GM12878 (cell line): ENCODE data around the gene CNTNAP2. TPM values are rescaled to one million over a fixed set of nuclear protein-coding genes. Genes with fewer than 3 reads are reported as not detected.

Experiments used
- ATAC-seq: fragments of 200-7000 bp; cut with Tn5 transposase; 3 replicates; pipeline ENCODE4 v1.9.1; 2020; ENCODE audit warnings: mild to moderate bottlenecking, moderate library complexity
- BruUV-seq: library from RNA; stranded (reverse); fragments of 400-500 nt; replicated peaks from 2 replicates; lab custom pipeline; 2021; lab: Mats Ljungman, UMichigan
- CTCF ChIA-PET: fragments of 300-600 bp; sonication (Branson Sonifier 250); formaldehyde crosslinking; extraction: SDS; loops from one replicate; lab custom pipeline; 2021; ENCODE audit warnings: inconsistent platforms; lab: Yijun Ruan, JAX
- POLR2A ChIA-PET: fragments of 350-600 bp; formaldehyde crosslinking; extraction: SDS; loops from one replicate; lab custom pipeline; 2021; ENCODE audit warnings: inconsistent platforms; lab: Charles Lee
- RAD21 ChIA-PET: fragments of 300-600 bp; sonication (Branson Sonifier 250); formaldehyde crosslinking; loops from one replicate; lab custom pipeline; 2023; ENCODE audit warnings: antibody characterized with exemption; ENCODE audit not compliant: unreplicated experiment; lab: Charles Lee
- SMC1A ChIA-PET: fragments of 300-600 bp; sonication (Branson Sonifier 250); formaldehyde crosslinking; loops from one replicate; lab custom pipeline; 2023; ENCODE audit not compliant: unreplicated experiment, uncharacterized antibody; lab: Charles Lee
- DNase-seq: peaks from one replicate; pipeline ENCODE4 v3.0.0-alpha.2; 2011; ENCODE audit warnings: low read depth, low spot score
- FAIRE-seq: peaks from 3 replicates; lab custom pipeline; 2011; peaks lifted over from hg19 to GRCh38; lab: Jason Lieb, UNC
- H2AFZ ChIP-seq: 2 replicates; pipeline ENCODE4 v1.6.0; 2011; ENCODE audit warnings: low read depth, low read length, control low read depth; ENCODE audit not compliant: control insufficient read depth
- H3K27ac ChIP-seq: 2 replicates; pipeline ENCODE4 v1.5.1; 2011; ENCODE audit warnings: control low read depth; ENCODE audit not compliant: control insufficient read depth, insufficient read depth
- H3K27me3 ChIP-seq, 2 experiments: replicated peaks in 1 of 2; 2 replicates each; pipeline versions ENCODE4 v1.6.0 to v1.6.1; 2011; ENCODE audit warnings: low read length in 1 of 2; ENCODE audit not compliant: control insufficient read depth in 2 of 2, insufficient read depth in 2 of 2
- H3K36me3 ChIP-seq, 2 experiments: 2 replicates each; pipeline ENCODE4 v1.5.1; 2011; ENCODE audit warnings: low read length in 1 of 2; ENCODE audit not compliant: control insufficient read depth in 2 of 2, insufficient read depth in 2 of 2
- H3K4me1 ChIP-seq: 2 replicates; pipeline ENCODE4 v1.6.1; 2011; ENCODE audit warnings: mild to moderate bottlenecking, low read length, moderate library complexity, mixed read lengths; ENCODE audit not compliant: control insufficient read depth, insufficient read depth
- H3K4me2 ChIP-seq: 2 replicates; pipeline ENCODE4 v1.6.0; 2011; ENCODE audit warnings: control low read depth; ENCODE audit not compliant: control insufficient read depth, insufficient read depth
- H3K4me3 ChIP-seq: fragments of 200-600 bp; sonication (generic); 2 replicates; pipeline ENCODE4 v1.5.1; 2016
- H3K79me2 ChIP-seq: 2 replicates; pipeline ENCODE4 v1.6.0; 2011; ENCODE audit warnings: low read length; ENCODE audit not compliant: control insufficient read depth, insufficient read depth
- H3K9ac ChIP-seq: 2 replicates; pipeline ENCODE4 v1.8.0; 2011; ENCODE audit warnings: low read length, control low read depth, mixed read lengths; ENCODE audit not compliant: control insufficient read depth, insufficient read depth
- H3K9me3 ChIP-seq: replicated peaks from 3 replicates; pipeline ENCODE4 v1.5.1; 2011; ENCODE audit warnings: mild to moderate bottlenecking, low read length; ENCODE audit not compliant: control insufficient read depth, insufficient read depth
- H4K20me1 ChIP-seq: 2 replicates; pipeline ENCODE4 v1.6.0; 2011; ENCODE audit not compliant: control insufficient read depth, insufficient read depth
- CHD1 ChIP-seq: IDR thresholded peaks from 2 replicates; pipeline ENCODE4 v1.6.1; 2012; ENCODE audit warnings: low read depth, low read length, improper control_type of control experiment
- DPF2 ChIP-seq: fragments of 450-650 bp; IDR thresholded peaks from 2 replicates; pipeline ENCODE4 v1.6.1; 2017; ENCODE audit warnings: mild to moderate bottlenecking
- IRF4 ChIP-seq: IDR thresholded peaks from 2 replicates; pipeline ENCODE4 v1.6.1; 2011; ENCODE audit warnings: low read depth, low read length
- NKRF ChIP-seq: fragments of 450-650 bp; conservative IDR thresholded peaks from 2 replicates; pipeline ENCODE4 v1.6.1; 2017; ENCODE audit warnings: mild to moderate bottlenecking, moderate library complexity
- PML ChIP-seq: IDR thresholded peaks from 2 replicates; pipeline ENCODE4 v1.6.1; 2012; ENCODE audit warnings: low read length, inconsistent platforms
- WRNIP1 ChIP-seq: IDR thresholded peaks from 2 replicates; pipeline ENCODE4 v1.6.1; 2011; ENCODE audit warnings: low read depth, low read length, improper control_type of control experiment, borderline replicate concordance
- WGBS: methylation state at CpG from one replicate; pipeline ENCODE4 v1.1.6; 2016; ENCODE audit warnings: low lambda C conversion rate; ENCODE audit not compliant: insufficient replicate concordance, insufficient coverage; ENCODE audit errors: missing lambda C conversion rate; 5-methylcytosine and 5-hydroxymethylcytosine counted together
- in situ Hi-C: fragments of 300-500 bp; cut with MboI; formaldehyde crosslinking; loops from 9 replicates; pipeline ENCODE4 v1.14.3; 2018; ENCODE audit warnings: mixed read lengths
- intact Hi-C: fragments of 100-400 bp; cut with micrococcal nuclease; formaldehyde crosslinking; loops from one replicate; pipeline ENCODE4 v1.14.2; 2022; ENCODE audit not compliant: unreplicated experiment
- polyA plus RNA-seq, 11 experiments: library from polyadenylated mRNA; depleted of rRNA in 4 of 11; unstranded in 6 of 11; stranded (reverse) in 5 of 11; fragments of >200 nt; fragmentation: Nextera tagmentation in 4 of 11; fragmentation: Illumina TruSeq in 1 of 11; extraction: Ambion mirVana in 4 of 11; extraction: Trizol in 1 of 11; gene quantifications; 1 replicate in 1 of 11; 2 replicates in 10 of 11; pipeline versions ENCODE4 v1.2.1 to v1.2.3, GENCODE V29; 2011 to 2016; ENCODE audit warnings: inconsistent platforms in 2 of 11, missing spikeins in 2 of 11, low read depth in 1 of 11
- total RNA-seq, 4 experiments: library from RNA; depleted of rRNA in 3 of 4; stranded (reverse); fragments of >200 nt in 3 of 4; fragmentation: Illumina TruSeq in 1 of 4; extraction: Trizol in 1 of 4; gene quantifications; 2 replicates each; pipeline versions ENCODE4 v1.2.1 to v1.2.3, GENCODE V29; 2013 to 2021
- TF ChIP-seq, protein P1 (sequence below): fragments of 450-650 bp; IDR thresholded peaks from 2 replicates; pipeline ENCODE4 v1.6.1; 2016; ENCODE audit warnings: mild to moderate bottlenecking

The CNTNAP2 gene
- total and polyA plus RNA-seq, 10 of the 15 experiments (the other 5 are each of a cell fraction or from before 2014, with no cell fraction given): 0.03 to 0.08 (median 0.03) TPM; not detected in 7

DNA sequence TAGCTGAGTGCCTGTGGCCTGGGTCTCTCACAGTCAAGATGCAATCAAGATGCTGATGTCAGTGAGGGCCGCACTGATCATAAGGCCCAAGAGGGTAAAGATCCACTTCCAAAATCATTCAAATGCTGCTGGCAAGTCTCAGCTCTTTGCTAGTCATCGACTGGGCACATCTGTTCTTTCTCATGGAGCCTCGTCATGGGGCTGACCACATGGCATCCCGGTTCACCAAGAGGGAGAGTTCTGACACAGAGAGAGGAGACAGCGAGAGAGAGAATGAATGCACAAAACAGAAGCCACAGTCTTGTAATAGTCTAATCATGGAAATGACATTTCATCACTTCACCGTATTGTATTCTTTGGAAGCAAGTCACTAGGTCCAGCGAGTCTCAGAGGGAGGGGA lies 1406.5 kb downstream of the CNTNAP2 start:
- H2AFZ ChIP-seq: no peak overlapping the region
- ChIA-PET RAD21 (no interaction called here), POLR2A (no interaction called here), CTCF (interaction anchor here (0.8 kb wide), 1 partner anchor 24 kb away, joined by 3 read pairs; no protein-coding TSS in a partner anchor), SMC1A (no interaction called here)
- H3K9ac ChIP-seq: no peak overlapping the region
- no peaks in the 10 kb centered on the region for H3K4me1 ChIP-seq
- DNase-seq (no peak), ATAC-seq (no peak), FAIRE-seq (no peak)
- no peaks in the 10 kb centered on the region for H4K20me1 ChIP-seq
- no peaks in the 10 kb centered on the region for H3K79me2 ChIP-seq
- no peaks in the 10 kb centered on the region for H3K27me3 ChIP-seq
- no peak overlapping the region for H3K4me3 ChIP-seq
- intact Hi-C loops (no loop called here), in situ Hi-C loops (no loop called here)
- no peak overlapping the region for H3K4me2 ChIP-seq
- no TSS peak for BruUV-seq
- no peak for TF ChIP-seq IRF4
- TF ChIP-seq WRNIP1: no peak
- TF ChIP-seq CHD1: no peak
- no peak for TF ChIP-seq PML
- no peak for TF ChIP-seq NKRF
- TF ChIP-seq, protein P1, sequence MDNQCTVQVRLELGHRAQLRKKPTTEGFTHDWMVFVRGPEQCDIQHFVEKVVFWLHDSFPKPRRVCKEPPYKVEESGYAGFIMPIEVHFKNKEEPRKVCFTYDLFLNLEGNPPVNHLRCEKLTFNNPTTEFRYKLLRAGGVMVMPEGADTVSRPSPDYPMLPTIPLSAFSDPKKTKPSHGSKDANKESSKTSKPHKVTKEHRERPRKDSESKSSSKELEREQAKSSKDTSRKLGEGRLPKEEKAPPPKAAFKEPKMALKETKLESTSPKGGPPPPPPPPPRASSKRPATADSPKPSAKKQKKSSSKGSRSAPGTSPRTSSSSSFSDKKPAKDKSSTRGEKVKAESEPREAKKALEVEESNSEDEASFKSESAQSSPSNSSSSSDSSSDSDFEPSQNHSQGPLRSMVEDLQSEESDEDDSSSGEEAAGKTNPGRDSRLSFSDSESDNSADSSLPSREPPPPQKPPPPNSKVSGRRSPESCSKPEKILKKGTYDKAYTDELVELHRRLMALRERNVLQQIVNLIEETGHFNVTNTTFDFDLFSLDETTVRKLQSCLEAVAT: no peak
- no peak for TF ChIP-seq DPF2
- H3K9me3 ChIP-seq: no peaks in the 10 kb centered on the region
- no peaks in the 10 kb centered on the region for H3K36me3 ChIP-seq
- H3K27ac ChIP-seq: no peak overlapping the region
- 32% methylated on average over 7 of the region's 7 CpGs for WGBS
